LNCAP (cell line): ENCODE results near the gene TAAR5.

Source experiments
- CTCF ChIP-seq: fragments of 450-650 bp; IDR thresholded peaks from 2 replicates; pipeline ENCODE4 v1.5.1; 2017; ENCODE audit warnings: mild to moderate bottlenecking

TAAR5 gene

DNA sequence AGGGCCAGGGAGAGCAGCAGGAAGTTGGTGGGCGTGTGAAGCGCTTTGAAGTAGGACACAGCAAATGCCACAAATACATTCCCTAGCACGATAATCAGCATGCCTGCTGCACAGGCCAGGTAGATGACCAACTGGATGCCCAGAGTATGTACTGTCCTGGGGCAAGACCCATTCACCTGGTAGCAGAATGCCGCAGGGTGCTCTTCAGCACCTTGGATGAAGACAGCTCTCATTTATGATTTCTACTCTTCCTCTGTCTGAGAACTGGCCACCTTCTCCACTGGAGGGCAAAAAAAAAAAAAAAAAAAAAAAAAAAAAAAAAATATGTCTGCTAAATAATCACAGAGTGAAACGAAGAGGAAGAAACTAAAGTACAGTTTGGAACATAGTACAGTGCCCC is at the start of gene TAAR5:
TAAR5 (minus strand) TSS at position 288 of the 400 bp plus-strand sequence; CDS start at position 233, 55 bp downstream.
- TF ChIP-seq CTCF: no peak

GRCh38 chr6:132634796-132635195 is 45.3 kb upstream of the TAAR5 start:
- TF ChIP-seq CTCF: no peak

- no peak for TF ChIP-seq CTCF
Measured at GRCh38 chr6:132633362-132633761, 43.8 kb upstream of the TAAR5 start.

- TF ChIP-seq CTCF: no peak
Measured at GRCh38 chr6:132624175-132624574, 34.6 kb upstream of the TAAR5 start, which contains the start of gene TAAR2. Gene TAAR2, minus strand, starts transcription at chr6:132624275. Its CDS starts 0 bp downstream, at chr6:132624275.

DNA sequence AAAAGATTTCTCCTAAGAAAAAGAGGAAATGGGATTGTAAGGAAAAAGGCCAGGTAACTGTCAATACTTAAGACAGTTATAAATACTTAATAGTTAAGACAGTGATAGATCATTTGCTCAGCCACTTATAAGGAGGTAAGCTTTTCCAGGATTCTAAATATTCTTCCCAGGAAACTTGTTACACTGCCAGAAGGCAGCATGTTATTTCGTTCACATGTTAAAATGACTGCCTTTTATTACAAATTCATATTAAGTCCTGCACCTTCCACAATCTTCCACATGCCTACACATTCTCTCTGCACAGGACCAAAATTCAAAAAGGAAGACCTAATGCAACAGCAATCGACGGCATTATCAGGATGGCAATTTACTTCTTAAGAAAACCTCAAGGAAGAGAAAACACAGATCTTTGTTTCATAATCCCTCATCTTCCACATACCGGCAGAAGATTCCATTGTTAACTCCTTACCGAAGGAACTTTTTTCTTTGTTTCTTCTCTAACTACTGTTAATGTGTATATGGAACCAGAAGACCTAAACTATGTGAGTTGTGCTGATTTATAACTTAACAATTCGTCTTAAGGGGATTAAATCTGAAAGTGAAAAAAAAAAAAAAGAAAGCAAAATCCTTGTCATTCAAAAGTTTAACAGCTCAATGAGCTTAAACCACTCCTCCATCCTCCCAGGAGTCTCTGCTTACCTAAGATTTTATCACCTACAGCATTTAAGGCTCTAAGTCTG is 33.7 kb upstream of the TAAR5 start:
- no peak for TF ChIP-seq CTCF

- TF ChIP-seq CTCF: no peak
Measured at GRCh38 chr6:132616677-132617076, 27.1 kb upstream of the TAAR5 start.

DNA sequence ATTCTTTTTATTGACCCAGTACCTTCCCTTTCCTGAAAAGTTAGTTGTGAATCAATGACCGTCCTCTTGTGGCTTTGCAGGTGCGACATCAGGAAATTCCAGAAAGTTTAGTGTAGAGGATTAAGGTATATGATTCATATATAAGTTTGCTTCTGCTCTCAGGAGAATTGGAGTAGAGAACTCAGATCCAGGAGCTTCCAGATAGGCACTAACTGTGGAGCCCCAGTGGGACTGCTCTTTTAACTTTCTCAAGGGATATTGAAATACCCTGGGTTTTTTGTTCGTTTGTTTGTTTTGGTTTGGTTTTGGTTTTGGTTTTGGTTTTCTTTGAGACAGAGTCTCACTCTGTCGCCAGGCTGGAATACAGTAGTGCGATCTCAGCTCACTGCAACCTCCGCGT is 25.0 kb upstream of the TAAR5 start:
- no peak for TF ChIP-seq CTCF
